Measurements from ENCODE around the gene CSMD2.

Gene CSMD2

GRCh38 chr1:33792651-33793050, 372.4 kb downstream of the CSMD2 start:
- DNase-seq = no peak

GRCh38 chr1:33792216-33792615, 372.8 kb downstream of the CSMD2 start:
- DNase-seq = no peak

- DNase-seq = no peak
Measured at GRCh38 chr1:33791251-33791650, 373.8 kb downstream of the CSMD2 start.

- no peak for DNase-seq
Measured at GRCh38 chr1:33790577-33790976, 374.5 kb downstream of the CSMD2 start.

- DNase-seq = no peak
Measured at GRCh38 chr1:33784876-33785275, 380.2 kb downstream of the CSMD2 start.

- DNase-seq = no peak
Measured at GRCh38 chr1:33782776-33783175, 382.3 kb downstream of the CSMD2 start.

GRCh38 chr1:33781652-33782051, 383.4 kb downstream of the CSMD2 start:
- DNase-seq = no peak

- DNase-seq = no peak
Measured at GRCh38 chr1:33777337-33777736, 387.7 kb downstream of the CSMD2 start.

- DNase-seq = no peak
Measured at GRCh38 chr1:33768821-33769220, 396.2 kb downstream of the CSMD2 start.

GRCh38 chr1:33768106-33768505, 396.9 kb downstream of the CSMD2 start:
- no peak for DNase-seq

GRCh38 chr1:33764149-33764548, 400.9 kb downstream of the CSMD2 start:
- no peak for DNase-seq

- DNase-seq = no peak
Measured at GRCh38 chr1:33763406-33763805, 401.6 kb downstream of the CSMD2 start.

GRCh38 chr1:33762962-33763361, 402.1 kb downstream of the CSMD2 start:
- no peak for DNase-seq

- DNase-seq = no peak
Measured at GRCh38 chr1:33762109-33762830, 402.8 kb downstream of the CSMD2 start.

- DNase-seq = no peak
Measured at GRCh38 chr1:33758698-33759097, 406.3 kb downstream of the CSMD2 start.

GRCh38 chr1:33753087-33753856, 411.8 kb downstream of the CSMD2 start:
- DNase-seq = no peak

GRCh38 chr1:33745942-33746341, 419.1 kb downstream of the CSMD2 start:
- no peak for DNase-seq

- no peak for DNase-seq
Measured at GRCh38 chr1:33743221-33743998, 421.6 kb downstream of the CSMD2 start.

- no peak for DNase-seq
Measured at GRCh38 chr1:33742663-33743062, 422.4 kb downstream of the CSMD2 start.

- no peak for DNase-seq
Measured at GRCh38 chr1:33741749-33742148, 423.3 kb downstream of the CSMD2 start.

GRCh38 chr1:33740040-33740744, 424.8 kb downstream of the CSMD2 start:
- DNase-seq = no peak

GRCh38 chr1:33738976-33739375, 426.1 kb downstream of the CSMD2 start:
- DNase-seq = no peak

GRCh38 chr1:33738536-33738935, 426.5 kb downstream of the CSMD2 start:
- DNase-seq = no peak

Measured in stimulated activated CD4-positive, alpha-beta T cell treated with anti-CD3 and anti-CD28 coated beads, Interleukin-2, amount 100 ng/mL, for 48 hours (primary cell).